Measurements from ENCODE around the gene NANOS1.
"Not testable (repeated sequence)": the region's sequence is repeated elsewhere in the genome, so short reads cannot be mapped to it uniquely, and the experiment has no call there.

NANOS1 gene

GRCh38 chr10:119025336-119025735 lies 4.2 kb upstream of the NANOS1 start:
- peak; percentile 32 for TF ChIP-seq CTCF (IDR thresholded peaks at IDR 0.05; ENCODE audit: borderline replicate concordance, control extremely low read depth, extremely low read depth, insufficient read depth, missing control alignments)
- no peak for DNase-seq (ENCODE audit: low spot score)
- in situ Hi-C loops (cut with MboI; ENCODE audit: low sequenced_read_pairs, unreplicated experiment): no loop called here

GRCh38 chr10:119025776-119026175 lies 3.7 kb upstream of the NANOS1 start:
- no peak for TF ChIP-seq CTCF (IDR thresholded peaks at IDR 0.05; ENCODE audit: borderline replicate concordance, control extremely low read depth, extremely low read depth, insufficient read depth, missing control alignments)
- DNase-seq (ENCODE audit: low spot score): no peak
- in situ Hi-C loops (cut with MboI; ENCODE audit: low sequenced_read_pairs, unreplicated experiment): no loop called here

- in situ Hi-C loops (cut with MboI; ENCODE audit: low sequenced_read_pairs, unreplicated experiment): no loop called here
- TF ChIP-seq CTCF (IDR thresholded peaks at IDR 0.05; ENCODE audit: borderline replicate concordance, control extremely low read depth, extremely low read depth, insufficient read depth, missing control alignments): no peak
- DNase-seq (ENCODE audit: low spot score): no peak
Measured at GRCh38 chr10:119026301-119027110, 3.0 kb upstream of the NANOS1 start.

GRCh38 chr10:119028445-119028899 lies 1.0 kb upstream of the NANOS1 start:
- DNase-seq (ENCODE audit: low spot score); in situ Hi-C loops (cut with MboI; ENCODE audit: low sequenced_read_pairs, unreplicated experiment): not testable (repeated sequence)

GRCh38 chr10:119028900-119029612 lies 458 bp upstream of the NANOS1 start:
- TF ChIP-seq CTCF (IDR thresholded peaks at IDR 0.05; ENCODE audit: borderline replicate concordance, control extremely low read depth, extremely low read depth, insufficient read depth, missing control alignments): peak; percentile 20
- peak; percentile 96 for DNase-seq (ENCODE audit: low spot score)
- in situ Hi-C loops (cut with MboI; ENCODE audit: low sequenced_read_pairs, unreplicated experiment): no loop called here

GRCh38 chr10:119030421-119031250 lies 1.1 kb downstream of the NANOS1 start:
- TF ChIP-seq CTCF (IDR thresholded peaks at IDR 0.05; ENCODE audit: borderline replicate concordance, control extremely low read depth, extremely low read depth, insufficient read depth, missing control alignments): peak; percentile 20
- DNase-seq (ENCODE audit: low spot score): peak; percentile 80
- in situ Hi-C loops (cut with MboI; ENCODE audit: low sequenced_read_pairs, unreplicated experiment): no loop called here

Measured in GM13976 (cell line).